Neural cell (in vitro differentiated cells): ENCODE results near the gene CCDC127.

Experiments
- EZH2 ChIP-seq: fragments of 200-600, 300-800 bp; shearing (Covaris generic), sonication (generic); IDR thresholded peaks from 2 replicates; pipeline ENCODE4 v1.6.1; 2014; ENCODE audit warnings: antibody characterized with exemption, low read length, borderline replicate concordance, mild to moderate bottlenecking; ENCODE audit not compliant: insufficient read depth, poor library complexity, severe bottlenecking
- SMC3 ChIP-seq: fragments of 450-650 bp; conservative IDR thresholded peaks from 2 replicates; pipeline ENCODE4 v1.6.1; 2014; ENCODE audit warnings: antibody characterized with exemption, mild to moderate bottlenecking, moderate library complexity; ENCODE audit not compliant: poor library complexity
- TF ChIP-seq, protein P1 (sequence below): fragments of 450-650 bp; IDR thresholded peaks from 2 replicates; pipeline ENCODE4 v1.5.1; 2014; ENCODE audit warnings: antibody characterized with exemption, mild to moderate bottlenecking, moderate library complexity; ENCODE audit not compliant: poor library complexity, severe bottlenecking

DNA sequence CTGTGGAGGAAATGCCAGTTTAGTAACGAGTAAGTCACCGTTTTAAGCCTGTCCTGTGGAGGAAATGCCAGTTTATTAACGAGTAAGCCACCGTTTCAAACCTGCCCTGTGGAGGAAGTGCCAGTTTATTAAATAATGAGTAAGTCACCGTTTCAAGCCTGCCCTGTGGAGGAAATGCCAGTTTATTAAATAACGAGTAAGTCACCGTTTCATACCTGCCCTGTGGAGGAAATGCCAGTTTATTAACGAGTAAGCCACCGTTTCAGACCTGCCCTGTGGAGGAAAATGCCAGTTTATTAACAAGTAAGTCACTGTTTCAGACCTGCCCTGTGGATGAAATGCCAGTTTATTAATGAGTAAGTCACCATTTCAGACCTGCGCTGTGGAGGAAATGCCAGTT lies 34.6 kb upstream of the CCDC127 start:
- TF ChIP-seq EZH2 = no peak
- TF ChIP-seq, protein P1, sequence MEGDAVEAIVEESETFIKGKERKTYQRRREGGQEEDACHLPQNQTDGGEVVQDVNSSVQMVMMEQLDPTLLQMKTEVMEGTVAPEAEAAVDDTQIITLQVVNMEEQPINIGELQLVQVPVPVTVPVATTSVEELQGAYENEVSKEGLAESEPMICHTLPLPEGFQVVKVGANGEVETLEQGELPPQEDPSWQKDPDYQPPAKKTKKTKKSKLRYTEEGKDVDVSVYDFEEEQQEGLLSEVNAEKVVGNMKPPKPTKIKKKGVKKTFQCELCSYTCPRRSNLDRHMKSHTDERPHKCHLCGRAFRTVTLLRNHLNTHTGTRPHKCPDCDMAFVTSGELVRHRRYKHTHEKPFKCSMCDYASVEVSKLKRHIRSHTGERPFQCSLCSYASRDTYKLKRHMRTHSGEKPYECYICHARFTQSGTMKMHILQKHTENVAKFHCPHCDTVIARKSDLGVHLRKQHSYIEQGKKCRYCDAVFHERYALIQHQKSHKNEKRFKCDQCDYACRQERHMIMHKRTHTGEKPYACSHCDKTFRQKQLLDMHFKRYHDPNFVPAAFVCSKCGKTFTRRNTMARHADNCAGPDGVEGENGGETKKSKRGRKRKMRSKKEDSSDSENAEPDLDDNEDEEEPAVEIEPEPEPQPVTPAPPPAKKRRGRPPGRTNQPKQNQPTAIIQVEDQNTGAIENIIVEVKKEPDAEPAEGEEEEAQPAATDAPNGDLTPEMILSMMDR = no peak
- TF ChIP-seq SMC3 = no peak
